GM23338 (cell line): Measurements from ENCODE around the gene DAD1.

Experiments used
- CREB1 ChIP-seq: fragments of 250-450 bp; sonication (Bioruptor Pico); IDR thresholded peaks from 2 replicates; pipeline ENCODE4 v1.5.0; 2020; ENCODE audit warnings: low read depth, mild to moderate bottlenecking, moderate library complexity
- CTCF ChIP-seq, 2 experiments: fragments of 200-600 bp in 1 of 2; sonication (generic) in 1 of 2; conservative IDR thresholded peaks; 2 replicates each; pipeline versions ENCODE4 v1.5.1 to v1.6.1; 2016 to 2017; ENCODE audit warnings: antibody characterized with exemption in 2 of 2, low read depth in 2 of 2, mild to moderate bottlenecking in 2 of 2, moderate library complexity in 1 of 2
- ETS1 ChIP-seq: IDR thresholded peaks from 2 replicates; pipeline ENCODE4 v1.6.1; 2016; ENCODE audit warnings: antibody characterized with exemption
- EZH2 ChIP-seq: fragments of 200-600 bp; sonication (generic); IDR thresholded peaks from one replicate; pipeline ENCODE4 v1.8.0; 2017; ENCODE audit warnings: antibody characterized with exemption, mild to moderate bottlenecking, low read depth; ENCODE audit not compliant: unreplicated experiment
- EZH2phosphoT487 ChIP-seq: fragments of 200-600 bp; sonication (generic); IDR thresholded peaks from one replicate; pipeline ENCODE4 v1.8.1; 2018; ENCODE audit warnings: antibody characterized with exemption; ENCODE audit not compliant: unreplicated experiment
- JUNB ChIP-seq: IDR thresholded peaks from one replicate; pipeline ENCODE4 v1.6.1; 2016; ENCODE audit warnings: antibody characterized with exemption; ENCODE audit not compliant: unreplicated experiment
- NANOG ChIP-seq: IDR thresholded peaks from 2 replicates; pipeline ENCODE4 v1.6.1; 2016; ENCODE audit warnings: antibody characterized with exemption, borderline replicate concordance
- POLR2AphosphoS5 ChIP-seq: IDR thresholded peaks from 2 replicates; pipeline ENCODE4 v1.6.1; 2016; ENCODE audit warnings: antibody characterized with exemption, low read depth
- REST ChIP-seq: IDR thresholded peaks from one replicate; pipeline ENCODE4 v1.6.1; 2018; ENCODE audit warnings: antibody characterized with exemption; ENCODE audit not compliant: unreplicated experiment
- STAT1 ChIP-seq: IDR thresholded peaks from one replicate; pipeline ENCODE4 v1.6.1; 2016; ENCODE audit warnings: antibody characterized with exemption; ENCODE audit not compliant: unreplicated experiment
- ZNF114 ChIP-seq: fragments of 250-450 bp; sonication (Bioruptor Pico); IDR thresholded peaks from 2 replicates; pipeline ENCODE4 v1.5.0; 2020; ENCODE audit warnings: mild to moderate bottlenecking, moderate library complexity
- ZNF331 ChIP-seq: fragments of 250-450 bp; sonication (Bioruptor Pico); IDR thresholded peaks from 2 replicates; pipeline ENCODE4 v1.5.0; 2020; ENCODE audit warnings: low read depth, mild to moderate bottlenecking, moderate library complexity
- ZNF462 ChIP-seq: fragments of 250-450 bp; sonication (Bioruptor Pico); IDR thresholded peaks from 2 replicates; pipeline ENCODE4 v1.5.0; 2020; ENCODE audit warnings: mild to moderate bottlenecking, moderate library complexity

GRCh38 chr14:22567437-22567836, 21.6 kb downstream of the DAD1 start:
- TF ChIP-seq EZH2 (no peak), CTCF (conservative IDR thresholded peaks at IDR 0.05; ENCODE audit: low read depth in 2 of 2) (no peak), JUNB (no peak), EZH2phosphoT487 (no peak), POLR2AphosphoS5 (no peak), STAT1 (no peak), ZNF114 (CRISPR knock-in tag) (no peak), REST (no peak), CREB1 (no peak), ZNF331 (CRISPR knock-in tag) (no peak), NANOG (no peak), ZNF462 (CRISPR knock-in tag) (no peak), ETS1 (no peak)
